NCI-H2227 (cell line): Measurements from ENCODE around the gene CLDN22.

Source experiments
- DNase-seq: peaks from one replicate; lab custom pipeline; 2025; ENCODE audit not compliant: unreplicated experiment; lab: John Stamatoyannopoulos, UW

The CLDN22 gene

DNA sequence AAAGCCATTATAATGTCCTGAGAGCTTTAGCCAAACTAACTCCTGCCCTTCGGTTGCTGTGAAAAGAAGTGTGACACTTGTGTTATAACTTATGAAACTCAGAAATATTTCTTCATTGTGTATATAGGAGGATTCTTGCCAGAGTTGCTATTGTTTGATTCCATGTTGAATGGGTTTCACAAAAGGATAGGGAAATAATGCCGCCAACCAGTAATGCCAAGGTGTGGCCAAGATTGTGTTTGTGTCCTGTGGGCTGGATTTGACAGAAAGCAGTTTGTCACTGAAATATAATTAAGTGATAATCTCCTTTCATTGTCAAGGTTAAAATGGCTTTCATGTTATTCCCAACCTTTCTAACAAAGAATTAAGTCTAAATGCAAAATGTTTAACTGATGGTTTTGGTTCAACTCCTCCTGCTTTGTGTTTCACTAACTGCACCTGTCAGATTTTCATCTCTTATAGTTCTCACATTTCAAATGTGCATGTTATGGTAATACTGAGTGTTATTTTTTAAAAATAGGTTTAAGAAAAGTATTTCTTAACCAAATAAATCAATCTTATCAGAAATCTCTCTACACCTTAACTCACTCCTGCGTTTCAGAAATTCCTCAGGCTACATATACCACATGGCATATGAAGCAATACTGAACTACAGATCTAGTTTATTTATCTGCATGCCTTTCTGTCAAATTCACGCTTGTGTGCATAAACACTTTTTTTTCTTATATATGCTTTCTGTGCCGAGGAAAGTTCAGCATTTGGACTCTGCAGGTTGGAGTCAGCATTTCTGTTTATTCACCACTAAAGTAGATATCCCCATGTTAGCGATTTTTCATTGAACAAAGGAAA is at the start of gene CLDN22:
Gene CLDN22 (minus strand): TSS at position 66 of the 849 bp plus-strand sequence. CDS start 58 bp downstream, at position 8.
- DNase-seq: no peak

DNA sequence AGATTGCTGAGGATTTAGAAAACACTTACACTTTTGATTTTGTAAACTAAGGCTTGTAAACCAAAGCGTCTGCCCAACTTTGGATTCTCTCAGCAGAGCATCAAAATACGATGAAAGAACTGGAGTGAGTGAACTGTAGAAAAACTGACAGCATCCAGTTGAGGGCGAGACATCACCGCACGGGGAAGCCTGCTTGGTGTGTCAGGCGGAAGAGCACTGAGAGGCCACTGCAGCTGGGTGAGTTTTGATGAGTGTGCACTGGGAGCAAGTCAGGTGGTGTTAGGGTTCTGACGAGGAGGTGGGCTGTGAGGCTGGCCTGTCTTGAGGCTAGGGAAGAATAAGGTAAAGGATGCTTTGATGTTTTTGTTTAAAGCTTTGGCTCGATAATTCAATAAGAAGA is 49.0 kb upstream of the CLDN22 start:
- DNase-seq: no peak

DNA sequence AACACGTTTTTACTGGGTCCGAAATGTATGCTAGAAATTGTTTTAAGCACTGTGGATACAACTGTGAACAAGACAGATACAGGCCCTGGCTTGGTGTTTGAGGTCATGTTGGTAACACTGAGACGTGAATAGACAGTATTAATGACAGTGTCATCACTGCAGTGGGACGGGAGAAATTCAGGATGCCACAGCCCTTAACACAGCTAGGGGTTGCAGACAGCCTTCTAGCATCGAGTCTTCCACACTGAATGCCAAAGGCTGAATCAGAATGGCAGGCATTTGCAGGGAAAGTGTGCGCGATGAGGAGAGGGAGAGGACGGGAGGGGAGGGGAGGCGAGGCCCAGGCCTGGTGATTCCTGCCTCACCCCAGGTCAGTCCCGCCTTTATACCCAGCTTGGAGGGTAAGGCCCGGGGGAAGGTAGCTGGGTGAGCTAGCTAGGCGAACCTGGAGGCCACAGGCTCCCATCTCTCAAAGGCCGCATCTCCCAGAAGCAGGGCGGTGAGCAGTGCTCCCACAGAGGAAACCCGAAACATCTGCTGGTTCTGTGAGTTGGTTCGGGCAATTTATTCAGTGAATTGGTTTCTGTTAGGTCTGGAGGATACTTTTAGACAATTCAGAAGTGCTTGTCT is 46.2 kb upstream of the CLDN22 start:
- no peak for DNase-seq

DNA sequence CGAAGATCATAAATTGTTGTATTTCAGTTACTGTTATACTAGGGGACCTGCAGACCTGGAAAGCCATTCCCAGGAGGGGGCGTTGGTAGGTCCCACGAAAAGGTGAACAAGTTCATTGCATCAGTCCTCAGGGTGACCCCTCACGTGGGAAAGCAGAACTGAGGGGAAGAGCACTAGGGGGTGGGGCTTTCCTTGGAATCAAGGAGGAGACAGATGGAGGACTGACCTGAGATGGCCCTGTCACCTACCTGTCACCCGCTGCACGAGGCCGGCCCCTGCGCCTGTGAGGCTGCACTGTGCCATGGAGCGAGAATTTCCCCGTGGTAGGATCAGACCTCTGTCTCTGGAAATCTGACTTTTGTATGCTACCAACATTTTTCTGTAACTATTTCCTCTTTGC is 43.9 kb upstream of the CLDN22 start:
- no peak for DNase-seq

DNA sequence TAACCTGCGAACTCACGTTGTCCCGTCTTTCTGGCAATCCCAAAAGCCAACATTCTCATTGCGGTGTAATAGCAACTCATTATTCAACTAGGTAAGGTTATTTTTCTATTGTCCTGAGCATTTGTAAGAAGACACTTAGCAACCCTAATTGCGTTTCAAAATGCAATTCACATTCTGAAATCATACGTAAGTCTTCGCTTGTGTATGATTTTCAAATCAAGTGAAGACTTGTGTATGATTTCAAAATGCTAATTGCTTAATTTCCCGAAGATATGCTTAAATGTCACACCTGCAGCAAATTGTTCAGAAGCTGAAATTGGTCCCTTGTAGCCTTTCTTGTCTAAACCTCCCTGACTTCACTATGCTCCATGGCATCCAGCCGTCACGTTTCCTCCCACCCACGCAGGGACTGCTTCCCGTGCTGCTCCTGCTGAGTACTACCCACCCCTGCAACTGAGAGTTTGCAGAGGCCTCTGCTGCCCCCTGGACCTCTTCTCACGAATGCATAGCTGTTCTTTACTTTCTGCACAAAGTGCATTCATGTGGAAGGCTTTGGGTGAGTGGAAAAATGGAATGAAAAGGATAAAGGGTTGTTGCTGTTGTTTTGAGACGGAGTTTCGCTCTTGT is 43.0 kb upstream of the CLDN22 start:
- no peak for DNase-seq

DNA sequence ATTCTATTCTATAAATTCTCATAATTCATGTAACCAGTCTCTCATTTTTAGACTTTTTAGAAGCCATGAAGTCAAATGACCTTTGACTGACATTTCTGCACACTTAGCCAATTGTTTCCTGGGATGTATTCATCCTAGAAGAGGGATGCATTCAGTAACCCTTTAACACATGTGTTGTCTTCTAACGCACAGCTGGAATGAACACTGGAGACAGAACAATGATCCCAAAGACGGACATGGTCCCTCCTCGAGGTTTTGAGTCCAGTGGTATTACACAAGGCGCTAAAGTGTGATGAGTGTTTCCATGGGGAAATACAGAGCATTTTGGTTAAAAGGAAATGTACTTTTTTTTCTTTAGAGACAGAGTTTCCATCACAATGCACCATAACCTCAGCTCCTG is 42.0 kb upstream of the CLDN22 start:
- no peak for DNase-seq

DNA sequence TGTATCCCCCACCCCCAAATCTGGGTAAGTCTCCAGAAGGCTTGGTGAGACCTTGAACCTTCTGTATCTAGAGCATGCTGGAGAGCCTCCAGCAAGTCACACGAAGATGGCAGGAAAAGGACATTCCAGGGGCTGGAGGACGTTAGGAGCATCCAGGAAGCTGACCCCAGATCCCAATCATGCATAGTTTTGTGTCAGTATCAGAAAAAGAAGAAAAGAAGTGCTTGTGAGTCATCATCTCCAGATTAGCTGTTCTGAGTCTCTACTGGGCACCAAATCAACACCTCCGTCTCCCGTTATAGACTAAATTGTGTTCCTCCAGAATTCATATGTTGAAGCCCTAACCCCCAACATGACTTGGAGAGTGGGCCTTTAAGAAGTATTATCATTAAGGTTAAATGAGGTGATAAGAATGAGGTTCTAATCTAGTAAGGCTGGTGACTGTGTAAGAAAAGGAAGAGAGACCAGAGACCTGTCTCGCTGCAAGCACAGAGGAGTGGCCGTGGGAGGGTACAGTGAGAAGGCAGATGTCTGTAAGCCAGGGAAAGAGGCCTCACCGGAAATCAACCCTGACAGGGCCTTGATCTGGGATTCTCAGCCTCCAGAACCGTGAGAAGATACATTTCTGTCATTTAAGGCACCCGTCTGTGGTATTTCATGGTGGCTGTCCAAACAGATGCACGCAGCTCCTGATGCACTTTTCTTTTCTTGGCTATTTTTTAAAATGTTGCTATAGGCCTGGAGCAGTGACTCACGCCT is 40.3 kb upstream of the CLDN22 start:
- no peak for DNase-seq

DNA sequence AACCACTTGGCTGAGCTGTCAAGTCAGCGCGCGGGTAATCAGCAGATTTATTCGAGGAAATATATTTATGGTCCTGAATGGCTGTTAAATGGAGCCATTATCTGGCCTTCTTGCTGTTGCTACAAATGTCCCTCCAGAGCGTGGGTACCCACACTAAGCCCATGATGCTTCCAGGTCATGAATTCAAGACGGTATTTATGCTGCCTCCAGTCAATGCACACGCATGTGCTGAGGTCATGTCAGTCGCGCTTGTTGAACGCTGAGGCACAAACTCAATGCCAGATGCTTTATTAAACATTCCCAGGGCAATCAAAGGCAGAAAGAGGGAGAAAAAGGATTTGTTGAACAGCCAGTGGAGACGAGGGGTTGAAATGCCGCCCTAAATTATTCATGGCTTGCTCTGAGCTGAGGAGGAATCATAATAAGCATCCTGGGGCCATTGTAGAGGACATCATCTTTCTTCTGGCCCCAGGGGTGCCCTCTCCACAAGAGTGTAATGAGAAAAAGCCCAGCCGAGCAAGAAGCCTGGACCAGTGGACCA is 38.2 kb upstream of the CLDN22 start:
- no peak for DNase-seq

DNA sequence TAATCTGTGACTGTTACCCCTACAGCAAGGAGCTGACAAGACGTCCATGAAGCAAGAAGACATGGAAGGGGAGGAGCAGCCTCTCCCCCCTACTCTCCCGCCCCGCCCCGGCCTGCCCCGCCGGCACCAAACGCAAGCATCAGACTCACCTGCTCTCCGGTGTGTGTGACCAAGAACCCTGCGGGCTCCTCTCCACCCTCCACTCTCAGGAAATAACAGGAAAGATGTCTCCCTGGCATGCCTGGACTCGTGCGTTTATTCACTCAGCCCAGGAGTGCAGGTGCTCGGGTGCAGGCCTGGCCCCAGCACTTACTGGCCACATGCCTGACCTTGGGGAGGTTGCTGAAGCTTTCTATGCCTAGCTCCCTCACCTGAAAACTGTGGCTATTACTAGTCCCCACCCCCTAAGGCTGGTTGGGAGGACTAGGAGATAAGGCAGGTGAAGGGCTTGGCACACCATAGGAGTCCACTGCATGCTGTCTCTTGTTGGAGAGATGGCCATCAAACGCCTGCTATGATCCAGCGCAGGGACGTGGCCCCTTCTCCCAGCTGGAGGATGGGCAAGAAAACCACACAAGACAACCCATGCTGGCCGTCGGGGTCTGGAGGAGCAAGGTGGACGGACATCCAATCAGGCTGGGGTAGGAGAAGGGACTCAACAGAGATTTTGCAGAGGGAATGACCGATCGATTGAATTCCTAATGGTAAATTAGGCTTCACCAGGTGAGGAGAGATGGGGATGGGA is 37.0 kb upstream of the CLDN22 start:
- no peak for DNase-seq

DNA sequence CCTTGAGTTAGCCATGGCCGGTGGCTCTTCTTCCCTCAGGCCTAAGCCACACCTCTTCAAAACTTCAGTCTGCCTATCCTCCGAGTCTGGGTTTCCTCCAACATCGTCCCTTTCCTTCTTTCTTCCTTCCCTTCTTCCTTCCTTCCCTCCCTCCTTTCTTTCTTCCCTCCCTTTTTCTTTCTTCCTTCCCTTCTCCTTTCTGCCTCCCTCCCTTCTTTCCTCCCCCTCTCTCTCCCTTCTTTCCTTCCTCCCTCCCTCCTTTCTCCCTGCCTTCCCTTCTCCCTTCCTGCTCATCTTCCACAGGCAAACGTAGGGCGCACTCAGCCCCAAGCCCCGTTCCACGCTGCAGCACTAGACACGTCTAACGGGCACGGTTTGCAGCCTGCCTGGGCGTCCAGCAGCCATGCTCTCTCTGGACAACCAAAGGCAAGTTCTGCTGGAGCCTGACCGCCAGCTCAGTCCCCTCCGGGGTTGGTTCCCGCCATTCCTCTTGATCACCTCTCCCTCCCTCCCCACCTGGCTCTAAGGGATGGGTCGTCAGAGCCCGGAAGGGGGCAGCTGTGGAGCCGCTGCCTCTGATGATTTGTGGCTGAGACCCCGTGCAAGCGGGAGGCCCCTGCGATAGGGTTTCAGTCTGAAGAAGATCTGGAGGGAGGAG is 36.2 kb upstream of the CLDN22 start:
- DNase-seq: no peak

DNA sequence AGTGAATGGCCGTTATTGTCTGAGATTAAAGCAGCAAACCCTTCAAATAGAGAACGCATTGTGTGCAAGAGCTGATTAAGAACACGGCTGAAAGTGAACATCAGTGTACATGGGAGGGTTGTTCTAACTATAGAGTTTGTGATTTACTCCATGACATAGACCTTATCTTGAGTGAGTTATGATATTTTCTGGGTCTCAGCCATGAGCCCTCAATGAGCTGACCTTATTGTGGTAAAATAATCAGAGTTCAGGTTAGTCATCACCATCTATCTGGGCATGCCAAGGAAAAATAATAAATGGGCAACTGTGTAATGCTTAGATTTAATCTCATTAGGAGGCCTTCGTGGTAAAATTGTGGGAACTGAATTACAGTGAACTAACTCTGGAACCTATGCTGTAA is 35.3 kb upstream of the CLDN22 start:
- no peak for DNase-seq

DNA sequence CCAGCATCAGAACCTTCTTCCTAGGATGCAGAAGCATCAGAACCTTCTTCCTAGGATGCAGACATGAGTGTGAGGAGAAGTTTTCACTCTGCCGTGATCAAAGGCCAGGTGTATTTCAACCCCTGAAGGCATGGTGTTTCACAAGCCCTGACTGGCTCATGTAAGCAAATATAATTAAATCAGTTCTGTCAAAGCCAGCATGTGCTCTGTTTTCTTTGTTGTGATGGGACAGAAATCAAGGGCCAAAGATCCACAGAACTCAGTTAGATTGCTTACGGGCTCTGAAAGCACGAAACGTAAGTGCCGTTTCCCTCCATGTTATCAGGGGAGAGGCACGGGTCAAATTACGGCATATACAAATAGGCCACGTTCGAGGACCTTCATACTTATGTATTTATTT is 34.1 kb upstream of the CLDN22 start:
- no peak for DNase-seq

DNA sequence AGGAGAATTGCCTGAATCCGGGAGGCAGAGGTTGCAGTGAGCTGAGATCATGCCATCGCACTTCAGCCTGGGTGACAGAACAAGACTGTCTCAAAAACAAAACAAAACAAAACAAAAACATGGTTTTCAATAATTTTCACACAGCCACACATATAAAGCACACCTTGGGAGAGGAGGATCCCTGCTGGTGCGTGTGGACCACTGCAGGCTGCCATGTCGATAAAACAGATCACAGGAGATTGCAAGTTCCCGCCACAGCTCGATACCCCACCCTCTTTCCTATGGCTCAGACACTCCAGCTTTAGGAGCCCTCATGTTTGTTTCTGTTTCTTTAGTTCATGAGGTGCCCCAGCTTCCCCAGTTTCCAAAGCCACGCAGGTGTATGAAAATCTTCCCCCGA is 33.5 kb upstream of the CLDN22 start:
- DNase-seq: no peak

DNA sequence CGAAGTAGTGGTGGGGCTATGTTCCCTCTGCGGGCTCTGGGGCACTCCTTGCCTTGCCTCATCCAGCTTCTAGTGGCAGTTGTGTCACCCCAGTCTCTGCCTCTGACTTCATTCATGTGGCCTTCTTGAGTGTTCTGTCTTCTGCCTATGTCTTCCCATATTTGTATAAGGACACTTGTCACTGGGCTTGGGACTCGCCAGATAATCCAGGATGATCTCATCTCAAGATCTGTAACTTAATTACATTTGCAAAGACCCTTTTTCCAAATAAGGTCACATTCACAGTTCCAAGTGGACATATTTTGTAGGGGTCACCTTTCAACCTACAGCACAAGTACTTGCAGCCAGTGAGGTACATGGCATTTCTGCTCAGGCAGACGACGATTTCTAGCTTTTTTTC is 32.5 kb upstream of the CLDN22 start:
- no peak for DNase-seq

DNA sequence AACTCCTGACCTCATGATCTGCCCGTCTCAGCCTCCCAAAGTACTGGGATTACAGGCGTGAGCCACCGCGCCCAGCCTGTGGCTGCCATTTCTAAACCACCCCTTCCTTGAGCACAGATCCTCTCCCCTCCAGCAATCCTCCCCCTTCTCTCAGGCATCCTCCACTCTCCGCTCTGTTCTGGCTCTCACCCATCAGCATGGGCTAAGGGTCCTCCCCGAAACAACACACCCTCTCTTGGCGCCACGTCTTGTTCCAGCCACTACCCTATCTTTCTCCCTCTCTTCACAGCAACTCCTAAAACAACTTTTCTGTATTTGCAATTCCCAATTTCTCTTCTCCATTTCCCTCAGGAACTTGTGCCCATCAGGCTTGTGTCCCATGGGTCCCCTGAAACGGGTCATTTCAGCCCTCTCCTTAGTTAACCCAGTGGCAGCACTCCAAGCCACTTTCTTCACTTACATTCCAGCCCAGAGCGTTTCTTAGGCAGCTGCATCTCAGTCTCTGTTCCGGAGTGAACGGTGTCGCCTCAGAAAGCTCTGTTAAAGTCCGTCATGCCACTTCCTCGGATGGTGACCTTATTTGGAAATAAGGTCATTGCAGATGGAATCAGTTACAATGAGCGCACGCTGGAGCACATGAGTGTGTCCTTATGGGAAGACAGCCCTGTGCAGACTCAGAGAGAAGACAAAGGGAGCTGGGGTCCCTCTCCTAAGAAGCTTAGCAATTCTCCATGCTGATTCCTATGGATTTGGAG is 30.4 kb upstream of the CLDN22 start:
- no peak for DNase-seq

DNA sequence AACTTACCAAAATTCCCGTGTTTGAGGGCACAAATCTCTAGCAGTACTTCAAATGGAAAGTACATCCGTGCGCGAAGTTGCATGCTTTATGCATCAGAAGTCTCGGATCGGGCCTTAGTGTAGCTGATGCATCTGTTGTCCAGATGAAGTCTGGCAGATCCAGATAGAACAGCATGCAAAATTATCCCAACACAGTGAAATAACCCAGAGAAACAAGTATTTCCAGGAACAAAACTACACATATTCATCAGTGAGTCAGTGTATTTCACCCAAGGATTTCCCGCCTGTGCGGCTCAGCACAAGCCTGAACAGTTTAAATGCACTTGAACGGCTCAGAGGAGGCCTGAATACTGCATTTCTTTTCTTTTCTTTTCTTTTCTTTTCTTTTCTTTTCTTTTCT is 29.6 kb upstream of the CLDN22 start:
- no peak for DNase-seq

DNA sequence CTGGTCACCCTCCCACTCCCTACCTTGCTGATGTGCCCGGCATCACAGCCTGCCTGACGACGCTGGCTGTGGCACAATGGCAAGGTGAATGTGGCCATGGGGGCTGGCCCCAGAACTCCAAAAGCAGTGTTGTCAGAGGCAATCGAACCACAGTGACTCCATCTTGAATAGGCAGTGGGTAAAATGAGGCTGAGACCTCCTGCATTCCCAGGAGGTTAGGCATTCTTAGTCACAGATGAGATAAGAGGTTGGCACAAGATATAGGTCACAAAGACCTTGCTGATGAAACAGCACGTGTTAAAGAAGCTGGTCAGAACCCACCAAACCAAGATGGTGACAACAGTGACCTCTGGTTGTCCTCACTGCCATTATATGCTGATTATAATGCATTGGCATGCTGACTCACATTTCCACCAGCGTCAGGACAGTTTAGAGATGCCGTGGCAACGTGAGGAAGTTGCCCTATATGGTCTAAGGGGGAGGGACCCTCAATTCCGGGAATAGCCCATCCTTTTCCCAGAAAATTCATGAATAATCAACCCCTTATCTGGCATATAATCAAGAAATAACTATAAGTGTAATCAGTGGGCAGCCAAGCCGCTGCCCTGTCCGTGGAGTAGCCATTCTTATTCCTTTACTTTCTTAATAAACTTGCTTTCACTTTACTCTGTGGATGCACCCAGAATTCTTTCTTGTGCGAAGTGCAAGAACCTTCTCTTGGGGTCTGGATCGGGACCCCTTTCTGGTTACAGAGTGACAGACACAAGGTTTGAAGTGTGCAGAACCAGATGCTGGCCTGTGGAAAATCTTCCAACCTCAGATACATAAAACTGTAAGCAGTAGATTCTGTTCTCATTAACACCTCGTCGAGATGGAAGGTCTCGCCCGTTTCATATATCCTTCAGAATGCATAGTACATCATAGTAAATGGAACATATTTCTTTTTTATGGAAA is 28.9 kb upstream of the CLDN22 start:
- DNase-seq: no peak

DNA sequence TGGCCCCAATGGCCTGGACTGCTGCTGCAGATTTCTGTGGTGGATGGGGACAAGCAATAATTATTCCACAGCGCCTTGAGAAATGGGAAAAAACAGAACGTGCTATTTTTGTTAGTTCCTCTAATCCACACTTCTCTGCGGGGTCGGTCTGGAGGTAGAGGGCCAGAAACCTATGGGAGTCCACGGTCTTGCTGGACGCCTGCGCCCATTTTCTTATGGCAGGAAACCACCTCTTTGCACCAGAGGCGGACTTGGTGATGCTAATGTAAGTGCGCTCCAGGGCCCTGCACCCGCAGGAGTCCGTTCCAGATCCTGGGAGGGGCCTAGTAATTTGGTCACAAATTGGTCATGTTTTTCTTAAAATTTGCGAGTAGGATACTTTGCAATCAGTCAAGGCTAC is 28.1 kb upstream of the CLDN22 start:
- DNase-seq: no peak
